Epidermal melanocyte (primary cell): ENCODE results near the gene PGK1.
"Not testable (repeated sequence)": the region's sequence is repeated elsewhere in the genome, so short reads cannot be mapped to it uniquely, and the experiment has no call there.

Source experiments
- DNase-seq: peaks from one replicate; pipeline ENCODE4 v3.0.0; 2011; ENCODE audit warnings: low spot score; ENCODE audit not compliant: insufficient read length

The PGK1 gene

DNA sequence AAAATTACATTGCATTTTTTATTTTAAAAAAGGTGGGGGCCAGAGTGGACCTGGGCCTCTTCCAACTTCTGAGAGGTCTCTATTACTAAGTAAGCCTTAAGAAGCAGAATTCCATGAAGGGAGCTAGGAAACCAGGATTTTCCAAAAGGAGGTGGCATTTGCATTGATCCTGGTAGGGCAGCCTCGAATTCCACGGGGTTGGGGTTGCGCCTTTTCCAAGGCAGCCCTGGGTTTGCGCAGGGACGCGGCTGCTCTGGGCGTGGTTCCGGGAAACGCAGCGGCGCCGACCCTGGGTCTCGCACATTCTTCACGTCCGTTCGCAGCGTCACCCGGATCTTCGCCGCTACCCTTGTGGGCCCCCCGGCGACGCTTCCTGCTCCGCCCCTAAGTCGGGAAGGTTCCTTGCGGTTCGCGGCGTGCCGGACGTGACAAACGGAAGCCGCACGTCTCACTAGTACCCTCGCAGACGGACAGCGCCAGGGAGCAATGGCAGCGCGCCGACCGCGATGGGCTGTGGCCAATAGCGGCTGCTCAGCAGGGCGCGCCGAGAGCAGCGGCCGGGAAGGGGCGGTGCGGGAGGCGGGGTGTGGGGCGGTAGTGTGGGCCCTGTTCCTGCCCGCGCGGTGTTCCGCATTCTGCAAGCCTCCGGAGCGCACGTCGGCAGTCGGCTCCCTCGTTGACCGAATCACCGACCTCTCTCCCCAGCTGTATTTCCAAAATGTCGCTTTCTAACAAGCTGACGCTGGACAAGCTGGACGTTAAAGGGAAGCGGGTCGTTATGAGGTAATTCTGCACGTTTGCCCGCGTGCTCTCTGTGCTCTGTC lies at the start of gene PGK1:
TSS of gene PGK1 (plus strand) at position 626 of the 824 bp plus-strand sequence. CDS start at position 719, 93 bp downstream.
- DNase-seq, result peak; percentile 75

DNA sequence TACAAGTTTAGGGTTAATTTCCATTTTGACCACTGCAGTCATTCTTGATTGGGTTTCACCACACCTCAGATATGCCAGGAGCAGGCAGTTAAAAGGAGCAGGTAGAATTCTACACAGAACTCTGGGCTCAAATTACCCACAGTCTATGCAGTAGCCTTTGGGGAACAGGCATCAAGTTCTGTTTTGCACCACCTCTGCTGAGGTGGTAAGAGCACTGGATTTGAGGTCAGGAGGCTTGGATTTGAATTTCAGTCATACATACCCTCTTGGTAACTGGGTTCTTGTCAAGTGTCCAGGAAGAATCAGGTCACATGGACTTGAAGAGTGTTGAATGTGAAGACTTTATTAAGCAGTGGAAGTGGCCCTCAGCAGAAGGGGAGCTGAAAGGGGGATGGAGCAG lies 40.4 kb upstream of the PGK1 start:
- DNase-seq, result no peak

DNA sequence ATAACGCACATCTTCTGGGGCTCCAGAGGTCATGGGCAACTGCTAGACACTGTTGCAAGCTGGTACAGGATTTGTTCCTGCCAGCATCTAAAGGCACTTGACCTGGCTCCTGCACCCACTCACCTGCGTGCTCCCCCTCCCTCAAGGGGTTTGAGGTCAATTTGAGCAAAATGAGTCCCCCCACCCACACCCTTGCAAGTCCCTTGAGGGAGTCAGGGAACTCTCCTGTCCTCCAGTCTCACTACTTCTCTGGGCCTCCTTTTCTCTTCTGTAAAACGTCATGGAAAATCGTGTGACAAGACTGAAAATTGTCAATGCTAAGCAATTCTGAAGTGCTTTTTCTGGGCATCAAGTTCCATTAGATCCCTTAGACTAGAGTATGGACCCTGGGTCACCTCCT lies 39.9 kb upstream of the PGK1 start:
- DNase-seq, result no peak

DNA sequence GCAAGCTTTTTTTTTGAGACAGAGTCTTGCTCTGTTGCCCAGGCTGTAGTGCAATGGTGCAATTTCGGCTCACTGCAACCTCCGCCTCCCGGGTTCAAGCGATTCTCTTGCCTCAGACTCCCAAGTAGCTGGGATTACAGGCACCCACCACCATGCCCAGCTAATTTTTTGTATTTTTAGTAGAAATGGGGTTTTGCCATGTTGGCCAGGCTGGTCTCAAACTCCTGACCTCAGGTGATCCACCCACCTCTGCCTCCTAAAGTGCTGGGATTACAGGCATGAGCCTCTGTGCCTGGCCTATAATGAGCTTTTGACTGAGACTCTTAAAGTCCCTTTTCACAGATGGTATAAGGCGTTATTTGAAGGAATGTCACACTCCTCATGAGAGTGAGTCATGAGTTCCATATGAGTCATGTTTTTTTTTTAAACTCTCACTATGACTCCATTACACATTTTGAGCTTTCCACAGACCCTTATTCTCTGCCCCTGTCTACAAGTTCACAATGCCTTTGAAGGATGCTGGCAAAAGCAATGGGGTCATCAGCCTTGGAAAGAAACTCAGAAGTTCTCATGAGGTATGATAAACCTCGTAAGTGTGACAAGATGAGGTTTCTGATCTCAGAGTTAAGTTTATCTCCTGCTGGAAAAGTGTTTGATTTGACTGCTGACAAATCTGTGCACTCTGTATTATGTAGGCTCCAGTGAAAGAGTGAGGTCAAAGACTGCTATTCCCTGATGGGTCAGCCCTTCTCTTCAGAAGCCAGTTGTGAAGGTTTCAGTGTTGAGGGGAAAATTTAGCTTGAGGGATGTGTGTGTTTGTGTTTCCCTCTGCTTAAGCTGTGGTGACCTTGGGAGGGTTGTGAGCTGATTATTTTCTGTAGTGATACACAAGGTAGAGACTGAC lies 39.1 kb upstream of the PGK1 start:
- DNase-seq, result peak; percentile 23

DNA sequence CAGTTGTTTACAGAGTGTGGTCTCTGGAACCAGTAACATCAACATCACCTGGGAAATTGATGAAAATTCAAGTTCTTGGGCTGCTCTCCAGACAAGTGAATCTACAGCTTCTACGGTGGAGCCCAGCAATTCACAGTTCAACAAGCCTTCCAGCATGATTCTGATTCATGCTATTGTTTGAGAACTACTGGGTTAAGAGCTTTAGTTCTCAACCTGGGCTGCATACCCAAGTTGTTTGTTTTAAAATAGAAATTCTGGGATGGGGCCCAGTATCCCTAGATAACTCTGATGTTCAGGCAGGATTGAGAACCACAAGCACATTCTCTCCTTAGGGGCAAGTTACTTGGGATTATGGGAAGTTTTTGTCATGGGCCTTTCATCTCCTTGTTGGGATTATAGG lies 37.9 kb upstream of the PGK1 start:
- DNase-seq, result no peak

DNA sequence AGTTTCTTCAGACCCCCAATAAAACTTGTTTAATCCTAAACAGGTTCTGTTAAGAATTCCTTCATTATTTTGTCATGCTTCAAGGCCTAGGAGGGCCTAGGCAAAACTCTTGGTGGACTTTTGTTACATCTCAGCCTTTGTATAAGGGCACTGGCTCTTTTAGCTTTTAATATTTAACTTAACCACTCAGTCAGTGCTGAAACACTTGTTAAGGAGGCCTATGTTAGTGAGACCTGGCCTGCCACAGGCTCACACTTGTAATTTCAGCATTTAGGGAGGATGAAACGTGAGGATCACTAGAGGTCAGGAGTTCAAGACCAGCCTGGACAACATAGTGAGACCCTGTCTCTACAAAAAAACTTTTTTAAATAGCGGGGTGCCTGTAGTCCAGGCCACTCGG lies 32.7 kb upstream of the PGK1 start:
- no peak for DNase-seq

DNA sequence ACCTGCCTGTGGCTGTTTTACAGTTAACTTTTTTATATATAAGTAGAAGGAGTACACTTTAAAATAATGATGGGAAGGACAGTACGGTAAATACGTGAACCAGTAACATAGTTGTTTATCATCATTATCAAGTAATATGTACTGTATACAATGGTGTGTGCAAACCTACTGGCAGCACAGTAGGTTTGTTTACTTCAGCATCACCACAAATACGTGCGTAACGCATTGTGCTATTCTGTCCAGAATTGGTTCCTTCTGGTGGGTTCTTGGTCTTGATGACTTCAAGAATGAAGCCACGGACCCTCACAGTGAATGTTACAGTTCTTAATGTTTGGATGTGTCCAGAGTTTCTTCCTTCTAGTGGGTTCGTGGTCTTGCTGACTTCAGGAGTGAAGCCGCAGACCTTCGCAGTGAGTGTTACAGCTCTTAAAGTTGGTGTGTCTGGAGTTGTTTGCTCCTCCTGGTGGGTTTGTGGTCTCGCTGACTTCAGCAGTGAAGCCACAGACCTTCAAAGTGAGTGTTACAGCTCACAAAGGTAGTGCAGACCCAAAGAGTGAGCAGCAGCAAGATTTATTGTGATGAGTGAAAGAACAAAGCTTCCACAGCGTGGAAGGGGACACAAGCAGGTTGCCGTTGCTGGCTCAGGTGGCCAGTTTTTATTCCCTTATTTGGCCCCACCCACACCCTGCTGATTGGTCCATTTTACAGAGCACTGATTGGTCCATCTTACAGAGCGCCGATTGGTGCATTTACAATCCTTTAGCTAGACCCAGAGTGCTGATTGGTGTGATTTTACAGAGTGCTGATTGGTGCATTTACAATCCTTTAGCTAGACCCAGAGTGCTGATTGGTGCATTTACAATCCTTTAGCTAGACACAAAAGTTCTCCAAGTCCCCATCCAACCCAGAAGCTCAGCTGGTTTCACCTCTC lies 30.6 kb upstream of the PGK1 start:
- DNase-seq, result not testable (repeated sequence)

DNA sequence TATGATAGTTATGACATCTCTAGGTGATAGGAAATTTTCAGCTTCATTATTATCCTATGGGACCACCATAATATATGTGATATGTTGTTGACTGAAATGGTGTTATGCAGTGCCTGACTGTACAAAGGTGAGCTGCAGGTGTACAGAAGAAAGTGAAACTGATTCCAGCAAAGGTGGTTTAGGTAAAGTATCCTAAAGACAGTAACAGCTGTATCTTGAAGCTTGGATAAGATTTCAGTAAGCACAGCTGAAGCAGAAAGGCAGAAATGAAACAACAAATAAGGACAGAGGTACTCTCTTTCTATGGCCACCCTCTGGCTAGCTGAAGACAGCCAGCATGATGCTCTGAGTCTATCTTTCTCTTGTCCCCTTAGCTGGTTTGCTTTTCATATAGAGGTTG lies 30.0 kb upstream of the PGK1 start:
- no peak for DNase-seq

DNA sequence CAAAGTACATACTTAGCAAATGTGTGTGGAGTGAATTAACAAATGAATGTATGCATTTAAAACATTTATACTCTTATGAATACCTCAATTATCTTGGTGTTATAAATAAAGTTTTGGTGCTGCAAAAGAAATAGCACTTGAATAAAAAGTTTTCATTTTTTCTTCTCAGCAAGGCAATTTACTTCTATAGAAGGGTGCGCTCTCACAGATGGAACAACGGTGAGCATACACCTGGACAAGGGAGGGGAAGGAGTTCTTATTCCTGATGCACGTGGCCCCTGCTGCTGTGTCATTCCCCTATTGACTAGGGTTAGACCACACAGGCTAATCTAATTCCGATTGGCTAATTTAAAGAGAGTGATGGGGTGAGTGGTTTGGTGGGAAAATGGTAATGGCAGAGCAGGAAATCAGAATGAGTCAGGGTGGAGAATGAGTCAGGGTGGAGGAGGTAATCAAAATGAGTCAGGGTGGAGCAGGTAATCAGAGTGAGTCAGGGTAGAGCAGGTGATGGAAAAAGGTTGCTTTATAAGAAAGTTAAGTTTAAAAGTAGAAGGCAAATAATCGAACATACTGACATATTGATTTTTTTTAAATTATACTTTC lies 28.2 kb upstream of the PGK1 start:
- no peak for DNase-seq

DNA sequence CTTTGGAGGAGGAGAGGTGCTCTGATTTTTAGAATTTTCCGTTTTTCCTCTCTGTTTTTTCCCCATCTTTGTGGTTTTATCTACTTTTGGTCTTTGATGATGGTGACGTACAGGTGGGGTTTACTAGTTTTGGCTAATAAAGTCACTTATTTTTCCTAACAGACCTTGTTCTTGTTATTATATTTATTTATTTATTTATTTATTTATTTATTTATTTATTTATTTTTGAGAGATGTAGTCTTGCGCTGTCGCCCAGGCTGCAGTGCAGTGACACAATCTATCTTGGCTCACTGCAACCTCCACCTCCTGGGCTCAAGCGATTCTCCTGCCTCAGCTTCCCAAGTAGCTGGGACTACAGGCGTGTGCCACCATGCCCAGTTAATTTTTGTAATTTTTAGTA lies 22.6 kb upstream of the PGK1 start:
- not testable (repeated sequence) for DNase-seq

DNA sequence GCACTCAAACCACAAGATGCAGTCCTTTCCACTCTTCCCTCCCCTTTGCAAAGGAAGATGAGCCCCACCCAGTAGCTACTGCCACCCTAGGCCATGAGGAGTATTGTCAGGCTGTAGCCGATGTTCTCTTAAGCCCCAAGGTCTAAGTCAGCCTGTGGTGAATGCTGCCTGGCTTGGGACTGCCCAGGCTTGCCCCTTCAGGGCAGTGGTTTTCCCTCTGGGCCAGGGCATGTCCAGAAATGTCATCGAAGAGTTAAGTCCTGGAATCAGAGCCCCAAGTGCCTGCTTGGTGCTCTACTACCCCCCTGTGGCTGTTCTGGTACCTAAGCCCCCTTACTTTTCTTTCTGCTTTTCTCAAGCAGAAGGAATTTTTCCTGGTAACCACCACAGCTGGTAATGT lies 11.8 kb upstream of the PGK1 start:
- no peak for DNase-seq

DNA sequence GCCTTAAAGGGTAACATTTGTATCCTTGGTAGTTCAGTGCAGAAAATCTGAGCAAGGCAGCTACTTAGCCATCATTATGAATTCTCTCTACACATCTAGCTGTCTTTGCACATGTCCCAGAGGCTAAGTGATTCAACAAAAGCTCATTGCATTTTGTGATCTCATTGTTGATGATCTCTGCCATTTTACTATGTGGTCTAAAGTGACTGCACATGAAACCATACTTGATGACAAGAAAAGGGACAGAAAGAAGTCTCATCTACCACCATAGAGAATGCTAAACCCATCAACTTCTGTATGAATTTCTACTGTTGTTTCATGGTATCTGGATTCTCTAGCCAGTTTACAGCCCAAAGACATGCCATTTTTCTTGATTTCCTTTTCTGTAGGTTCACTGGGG lies 5.9 kb upstream of the PGK1 start:
- no peak for DNase-seq

DNA sequence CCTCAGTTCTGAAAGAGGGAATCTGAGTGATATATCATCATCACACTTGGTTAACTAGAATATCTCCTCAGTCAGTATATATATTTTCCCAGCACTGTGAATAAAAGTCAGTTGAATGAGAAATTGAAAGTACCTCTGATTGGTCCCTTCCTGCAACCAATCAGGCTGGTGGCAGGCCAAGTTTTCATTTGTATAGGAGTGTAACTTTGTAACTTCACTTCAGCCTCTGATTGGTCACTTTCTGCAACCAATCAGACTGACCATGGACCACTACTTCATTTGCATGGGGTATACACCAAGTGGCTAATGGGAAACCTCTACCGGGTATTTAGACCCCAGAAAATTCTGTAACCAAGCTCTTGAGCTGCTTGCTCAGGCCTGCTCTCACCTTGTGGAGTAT lies 2.0 kb upstream of the PGK1 start:
- DNase-seq, result no peak

DNA sequence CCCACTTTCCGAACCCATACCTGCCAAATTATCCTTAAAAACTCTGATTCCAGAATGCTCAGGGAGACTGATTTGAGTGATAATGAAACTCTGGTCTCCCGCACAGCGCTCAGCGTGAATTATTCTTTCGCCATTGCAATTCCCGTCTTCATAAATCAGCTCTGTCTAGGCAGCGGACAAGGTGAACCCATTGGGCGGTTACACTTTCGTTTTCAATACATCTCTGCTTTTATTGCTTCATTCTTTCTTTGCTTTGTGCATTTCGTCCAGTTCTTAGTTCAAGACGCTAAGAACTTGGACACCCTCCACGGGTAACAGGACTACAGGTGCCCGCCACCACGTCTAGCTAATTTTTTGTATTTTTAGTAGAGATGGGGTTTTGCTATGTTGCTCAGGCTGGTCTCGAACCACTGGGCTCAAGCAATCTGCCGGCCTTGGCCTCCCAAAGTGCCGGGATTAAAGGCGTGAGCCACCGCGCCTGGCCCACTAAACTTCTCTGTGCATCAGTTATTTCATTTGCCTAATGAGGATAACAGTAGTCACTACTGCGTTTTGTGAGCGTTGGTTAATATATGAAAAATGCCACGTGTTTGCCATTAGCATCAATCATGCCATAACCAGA lies 936 bp upstream of the PGK1 start:
- DNase-seq, result no peak

DNA sequence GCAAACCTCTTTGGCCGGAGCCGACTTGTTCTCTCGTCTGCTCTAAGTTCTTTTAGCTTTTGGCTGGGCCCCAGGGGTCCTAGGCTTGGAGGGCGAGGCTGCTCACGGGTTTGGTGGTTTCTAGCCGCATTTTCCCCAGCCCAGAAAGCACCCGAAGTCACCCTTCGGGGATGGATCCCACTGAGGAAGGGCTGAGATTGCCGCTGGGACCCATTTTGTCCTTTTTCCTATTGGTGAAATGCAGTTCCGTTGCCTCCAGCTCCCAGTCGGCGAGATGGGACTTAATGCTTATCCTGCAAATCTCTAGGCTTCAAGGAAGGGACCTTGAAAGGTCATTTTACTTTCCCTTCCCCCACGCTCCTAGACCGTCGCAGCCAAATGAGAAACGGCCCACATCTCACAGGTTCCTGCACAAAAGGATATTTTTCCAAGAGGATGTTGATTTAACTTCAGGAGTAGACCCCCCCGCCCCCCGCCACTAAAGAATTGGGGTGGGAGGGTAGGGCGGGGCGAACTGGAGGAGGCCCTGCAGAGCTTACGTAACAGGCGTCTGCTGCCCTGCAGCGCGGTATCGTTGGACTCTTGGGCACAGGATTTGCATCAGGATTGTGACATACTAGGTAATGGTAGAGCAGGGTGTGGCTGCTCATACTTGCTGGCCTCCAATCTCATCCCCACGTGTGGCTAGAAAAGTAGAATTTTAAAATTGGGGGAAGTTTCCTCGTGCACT lies 564 bp downstream of the PGK1 start:
- DNase-seq, result no peak

DNA sequence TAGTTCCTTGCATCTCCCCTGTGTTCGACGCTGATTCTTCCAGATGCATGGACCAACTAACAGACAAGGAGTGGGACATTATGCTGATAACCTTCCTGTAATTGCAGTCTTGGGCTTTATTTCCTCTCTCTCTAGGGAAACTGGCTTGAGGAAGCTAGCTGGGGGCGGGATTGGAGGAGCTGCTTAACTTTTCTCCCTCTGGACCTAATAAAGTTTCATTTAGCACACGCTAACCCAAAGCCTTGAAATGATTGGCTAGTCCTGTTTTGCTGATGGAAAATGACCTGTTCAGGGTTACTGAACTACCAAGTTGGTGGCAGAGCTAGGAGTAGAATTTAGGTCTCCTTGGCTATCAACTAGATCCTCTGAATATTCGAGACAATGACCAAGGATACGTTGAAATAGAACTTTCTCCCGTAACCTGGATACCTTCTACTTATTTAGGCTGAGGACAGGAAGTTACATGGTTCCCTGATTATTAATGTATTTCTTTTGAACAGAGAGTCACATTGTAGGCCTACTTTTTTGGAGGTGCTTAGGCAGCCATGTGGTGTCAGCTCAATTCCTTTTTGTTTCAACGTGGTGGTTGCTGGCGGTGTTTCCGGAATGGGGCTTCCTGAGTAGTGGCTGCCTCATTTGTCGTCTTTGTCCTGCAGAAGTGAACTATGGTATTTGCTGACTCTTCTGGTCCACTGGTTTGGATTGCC lies 2.0 kb downstream of the PGK1 start:
- DNase-seq, result no peak

DNA sequence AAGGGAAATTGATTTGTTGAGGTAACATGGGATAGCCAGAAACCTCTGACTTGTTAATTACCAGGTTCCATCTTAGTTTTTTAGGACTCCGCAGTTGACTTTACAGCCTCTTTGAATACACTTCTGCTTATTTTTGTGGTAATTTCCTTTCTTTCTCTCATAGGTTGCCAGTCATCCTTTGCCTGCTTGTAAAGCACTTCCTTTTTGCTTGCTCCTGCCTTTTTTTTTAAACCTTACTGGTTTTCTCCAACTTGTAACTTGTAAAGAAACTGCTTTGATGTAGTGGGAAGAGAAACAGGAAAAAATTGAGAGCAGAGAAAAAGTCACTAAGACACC lies 2.6 kb downstream of the PGK1 start:
- no peak for DNase-seq

DNA sequence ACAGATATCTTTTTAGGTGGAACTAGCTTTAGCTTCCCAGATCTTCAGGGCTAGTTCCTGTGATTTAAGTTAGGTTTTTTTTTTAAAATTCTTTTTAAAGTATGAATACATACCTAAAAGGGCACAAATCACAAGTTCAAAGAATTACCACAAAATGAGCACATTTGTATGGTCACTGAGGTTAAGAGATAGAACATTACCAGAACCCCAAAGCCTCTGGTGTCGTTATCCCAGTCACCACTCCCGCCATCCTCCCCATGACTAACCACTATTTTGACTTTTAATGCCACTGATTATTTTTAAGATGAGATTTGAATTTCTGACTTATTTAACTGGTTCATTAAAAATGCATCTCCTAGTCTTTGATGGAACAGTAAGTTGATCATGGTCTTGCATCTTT lies 5.4 kb downstream of the PGK1 start:
- DNase-seq, result no peak

DNA sequence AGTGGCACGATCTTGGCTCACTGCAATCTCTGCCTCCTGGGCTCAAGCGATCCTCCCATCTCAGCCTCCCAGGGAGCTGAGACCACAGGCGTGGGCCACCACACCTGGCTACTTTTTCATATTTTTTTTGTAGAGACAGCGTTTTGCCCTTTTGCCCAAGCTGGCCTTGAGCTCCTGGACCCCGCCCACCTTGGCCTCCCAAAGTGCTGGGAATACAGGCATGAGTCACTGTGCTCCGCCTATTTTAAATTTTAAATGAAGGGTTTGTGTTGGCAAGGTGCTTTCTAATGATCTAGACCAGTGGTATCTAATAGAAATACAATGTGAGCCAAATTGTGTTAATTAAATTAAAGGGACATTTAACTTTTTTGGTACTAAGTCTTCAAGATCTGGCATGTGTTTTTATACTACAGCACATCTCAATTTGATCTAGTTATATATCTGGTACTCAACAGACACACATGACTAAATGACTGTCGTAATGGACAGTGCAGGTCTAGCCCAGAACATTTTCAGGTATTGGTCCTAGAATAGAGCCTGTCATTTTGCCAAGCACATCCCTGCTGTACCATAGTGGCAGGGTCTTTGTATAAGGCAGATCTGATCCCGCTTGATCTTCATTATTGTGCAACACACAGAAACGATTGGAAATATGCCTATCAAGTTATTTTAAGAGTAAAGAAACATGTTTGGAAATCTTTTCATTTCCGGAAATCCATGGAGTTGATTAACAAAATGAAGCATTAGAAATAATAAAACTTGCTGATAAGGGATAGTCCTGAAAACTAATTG lies 7.3 kb downstream of the PGK1 start:
- no peak for DNase-seq
